Activated CD4-positive, alpha-beta memory T cell treated with anti-CD3 and anti-CD28 coated beads for 36 hours (primary cell): Measurements from ENCODE around the gene FAM8A1. TPM values are rescaled to one million over a fixed set of nuclear protein-coding genes. Genes with fewer than 3 reads are reported as not detected.
A peak's percentile ranks its signal among the peaks of the same experiment; 100 is the strongest.
"Not testable (repeated sequence)": the region's sequence is repeated elsewhere in the genome, so short reads cannot be mapped to it uniquely, and the experiment has no call there.

ENCODE experiments used
- CTCF ChIA-PET: fragments of 350-600 bp; sonication (Branson Sonifier 250); formaldehyde crosslinking; loops from one replicate; lab custom pipeline; 2021; ENCODE audit warnings: antibody characterized with exemption, inconsistent platforms; lab: Charles Lee
- POLR2A ChIA-PET: fragments of 350-600 bp; sonication (Branson Sonifier 250); formaldehyde crosslinking; loops from one replicate; lab custom pipeline; 2021; ENCODE audit warnings: antibody characterized with exemption; lab: Charles Lee
- DNase-seq: peaks from one replicate; pipeline ENCODE4 v3.0.0-alpha.2; 2020
- H3K27ac Mint-ChIP-seq: one replicate; pipeline ENCODE4 v1.8.0; 2021; ENCODE audit warnings: mixed read lengths
- H3K27me3 Mint-ChIP-seq: one replicate; pipeline ENCODE4 v1.8.0; 2021; ENCODE audit warnings: mixed read lengths
- H3K36me3 Mint-ChIP-seq: one replicate; pipeline ENCODE4 v1.8.0; 2021; ENCODE audit warnings: mixed read lengths
- H3K4me1 Mint-ChIP-seq: one replicate; pipeline ENCODE4 v1.8.0; 2021; ENCODE audit warnings: low read depth, mixed read lengths
- H3K4me3 Mint-ChIP-seq: one replicate; pipeline ENCODE4 v1.8.0; 2021; ENCODE audit warnings: mild to moderate bottlenecking, mixed read lengths
- H3K9me3 Mint-ChIP-seq: one replicate; pipeline ENCODE4 v1.8.0; 2021; ENCODE audit warnings: mixed read lengths
- intact Hi-C: fragments of 100-400 bp; cut with micrococcal nuclease; formaldehyde crosslinking; loops from one replicate; pipeline ENCODE4 v1.15.1; 2023
- total RNA-seq, 2 experiments: library from RNA; stranded (reverse); gene quantifications; one replicate each; pipeline ENCODE4 v1.2.3, GENCODE V29; 2021

Gene FAM8A1
- total RNA-seq, 2 experiments from 2014 or later, result 5.0 to 5.1 TPM

- DNase-seq, result no peak
- POLR2A ChIA-PET, result no interaction called here
- Mint-ChIP-seq H3K4me3 (no peak overlapping the region), H3K9me3 (no peaks in the 10 kb centered on the region), H3K27ac (no peak overlapping the region), H3K27me3 (peaks cover 5% of the 10 kb centered on the region), H3K36me3 (no peaks in the 10 kb centered on the region), H3K4me1 (peaks cover 7% of the 10 kb centered on the region)
- intact Hi-C loops, result loop anchor here (1.0 to 10.0 kb wide), 6 partner anchors 48 to 540 kb away; partner anchors contain the start of genes NHLRC1 and RBM24
- CTCF ChIA-PET, result interaction anchor here (0.6 to 3.2 kb wide), 17 partner anchors 16 to 1373 kb away, joined by 3 to 19 read pairs (median 4); partner anchors contain the start of genes FAM8A1 and RBM24
Observed at GRCh38 chr6:17584241-17584803, 15.8 kb upstream of the FAM8A1 start.

GRCh38 chr6:17585766-17586490 is 14.2 kb upstream of the FAM8A1 start:
- POLR2A ChIA-PET, result no interaction called here
- no peak overlapping the region for H3K4me3 Mint-ChIP-seq
- no peaks in the 10 kb centered on the region for H3K9me3 Mint-ChIP-seq
- no peak overlapping the region for H3K27ac Mint-ChIP-seq
- CTCF ChIA-PET, result interaction anchor here (1.0 to 3.2 kb wide), 2 partner anchors 202 to 219 kb away, joined by 3 to 19 read pairs; no protein-coding TSS in a partner anchor
- peaks cover 3% of the 10 kb centered on the region for H3K27me3 Mint-ChIP-seq
- DNase-seq, result no peak
- no peaks in the 10 kb centered on the region for H3K36me3 Mint-ChIP-seq
- intact Hi-C loops, result loop anchor here (10.0 kb wide), 1 partner anchor 539 kb away; the partner anchor contains the start of gene NHLRC1
- peaks cover 10% of the 10 kb centered on the region for H3K4me1 Mint-ChIP-seq

GRCh38 chr6:17586623-17587022 is 13.5 kb upstream of the FAM8A1 start:
- intact Hi-C loops, result loop anchor here (10.0 kb wide), 1 partner anchor 538 kb away; the partner anchor contains the start of gene NHLRC1
- H3K4me3 Mint-ChIP-seq, POLR2A ChIA-PET, DNase-seq, H3K4me1 Mint-ChIP-seq, H3K27me3 Mint-ChIP-seq, H3K36me3 Mint-ChIP-seq, H3K9me3 Mint-ChIP-seq, H3K27ac Mint-ChIP-seq: not testable (repeated sequence)
- CTCF ChIA-PET, result interaction anchor here (3.2 kb wide), 1 partner anchor 218 kb away, joined by 19 read pairs; no protein-coding TSS in a partner anchor

- POLR2A ChIA-PET, result no interaction called here
- Mint-ChIP-seq H3K4me3 (no peak overlapping the region), H3K27ac (no peak overlapping the region), H3K36me3 (no peaks in the 10 kb centered on the region), H3K9me3 (no peaks in the 10 kb centered on the region), H3K27me3 (no peaks in the 10 kb centered on the region), H3K4me1 (peaks cover 10% of the 10 kb centered on the region)
- CTCF ChIA-PET, result no interaction called here
- intact Hi-C loops, result loop anchor here (10.0 kb wide), 1 partner anchor 537 kb away; the partner anchor contains the start of gene NHLRC1
- no peak for DNase-seq
Observed at GRCh38 chr6:17588011-17588410, 12.1 kb upstream of the FAM8A1 start.

- POLR2A ChIA-PET, result interaction anchor here (1.1 kb wide), 1 partner anchor 10 kb away, joined by 5 read pairs; the partner anchor contains the start of gene FAM8A1
- CTCF ChIA-PET, result no interaction called here
- H3K4me3 Mint-ChIP-seq, result no peak overlapping the region
- DNase-seq, result peak; percentile 27
- no peaks in the 10 kb centered on the region for H3K9me3 Mint-ChIP-seq
- H3K4me1 Mint-ChIP-seq, result peaks cover 6% of the 10 kb centered on the region
- intact Hi-C loops, result loop anchor here (10.0 kb wide), 1 partner anchor 535 kb away; the partner anchor contains the start of gene NHLRC1
- H3K27ac Mint-ChIP-seq, result no peak overlapping the region
- H3K36me3 Mint-ChIP-seq, result no peaks in the 10 kb centered on the region
- no peaks in the 10 kb centered on the region for H3K27me3 Mint-ChIP-seq
Observed at GRCh38 chr6:17589406-17590096, 10.6 kb upstream of the FAM8A1 start.

GRCh38 chr6:17591287-17591686 is 8.8 kb upstream of the FAM8A1 start:
- Mint-ChIP-seq H3K27me3 (no peaks in the 10 kb centered on the region), H3K4me1 (peaks cover 6% of the 10 kb centered on the region), H3K27ac (no peak overlapping the region), H3K36me3 (no peaks in the 10 kb centered on the region), H3K9me3 (no peaks in the 10 kb centered on the region), H3K4me3 (no peak overlapping the region)
- DNase-seq, result no peak
- ChIA-PET POLR2A (no interaction called here), CTCF (interaction anchor here (1.3 kb wide), 2 partner anchors 9 to 224 kb away, joined by 3 to 5 read pairs; partner anchors contain the start of gene FAM8A1)
- intact Hi-C loops, result no loop called here

GRCh38 chr6:17593246-17593645 is 6.9 kb upstream of the FAM8A1 start:
- Mint-ChIP-seq H3K36me3 (no peaks in the 10 kb centered on the region), H3K27me3 (no peaks in the 10 kb centered on the region), H3K4me1 (peaks cover 6% of the 10 kb centered on the region), H3K4me3 (no peak overlapping the region), H3K9me3 (no peaks in the 10 kb centered on the region), H3K27ac (no peak overlapping the region)
- intact Hi-C loops, result no loop called here
- ChIA-PET CTCF (no interaction called here), POLR2A (no interaction called here)
- DNase-seq, result no peak

GRCh38 chr6:17596085-17596484 is 4.0 kb upstream of the FAM8A1 start:
- H3K9me3 Mint-ChIP-seq, result no peaks in the 10 kb centered on the region
- H3K4me3 Mint-ChIP-seq, result no peak overlapping the region
- ChIA-PET CTCF (interaction anchor here (0.7 kb wide), 1 partner anchor 663 kb away, joined by 4 read pairs; no protein-coding TSS in a partner anchor), POLR2A (no interaction called here)
- intact Hi-C loops, result no loop called here
- H3K27me3 Mint-ChIP-seq, result no peaks in the 10 kb centered on the region
- DNase-seq, result no peak
- no peak overlapping the region for H3K27ac Mint-ChIP-seq
- H3K4me1 Mint-ChIP-seq, result peaks cover 7% of the 10 kb centered on the region
- H3K36me3 Mint-ChIP-seq, result no peaks in the 10 kb centered on the region

- H3K27me3 Mint-ChIP-seq, result no peaks in the 10 kb centered on the region
Observed at GRCh38 chr6:17600527-17601385, 654 bp downstream of the FAM8A1 start.

GRCh38 chr6:17601386-17601703 is 1.2 kb downstream of the FAM8A1 start:
- H3K36me3 Mint-ChIP-seq, result peaks cover 9% of the 10 kb centered on the region
- intact Hi-C loops, result loop anchor here (2.0 to 10.0 kb wide), 5 partner anchors 71 to 661 kb away; partner anchors contain the start of gene DEK
- DNase-seq, result no peak
- no peaks in the 10 kb centered on the region for H3K9me3 Mint-ChIP-seq
- ChIA-PET POLR2A (interaction anchor here (1.6 to 2.7 kb wide), 4 partner anchors 9 to 114 kb away, joined by 5 to 29 read pairs (median 9); partner anchors contain the start of gene NUP153), CTCF (interaction anchor here (0.6 to 1.9 kb wide), 8 partner anchors 16 to 586 kb away, joined by 3 to 11 read pairs (median 4); no protein-coding TSS in a partner anchor)
- H3K27me3 Mint-ChIP-seq, result no peaks in the 10 kb centered on the region
- peak overlapping the region; percentile 81 for H3K4me3 Mint-ChIP-seq
- peaks cover 37% of the 10 kb centered on the region for H3K4me1 Mint-ChIP-seq
- peak overlapping the region; percentile 60 for H3K27ac Mint-ChIP-seq

More at GRCh38 chr6:17600527-17601385, 654 bp downstream of the FAM8A1 start:
- CTCF ChIA-PET, result interaction anchor here (0.6 to 1.9 kb wide), 12 partner anchors 10 to 586 kb away, joined by 3 to 11 read pairs (median 4); partner anchors contain the start of gene NUP153
- DNase-seq, result peak; percentile 60
- Mint-ChIP-seq H3K4me1 (peaks cover 37% of the 10 kb centered on the region), H3K36me3 (peaks cover 9% of the 10 kb centered on the region), H3K9me3 (no peaks in the 10 kb centered on the region), H3K27ac (peak overlapping the region; percentile 60), H3K4me3 (peak overlapping the region; percentile 81)
- intact Hi-C loops, result loop anchor here (1.0 to 10.0 kb wide), 8 partner anchors 33 to 662 kb away; partner anchors contain the start of genes DEK, KDM1B, NUP153 and TPMT
- POLR2A ChIA-PET, result interaction anchor here (1.1 to 2.7 kb wide), 7 partner anchors 9 to 114 kb away, joined by 3 to 29 read pairs (median 6); partner anchors contain the start of gene NUP153
